Dendritic cell treated with granulocyte-macrophage colony-stimulating factor and Interleukin-4, amounts not matched to agents 40 ng/mL and 50 ng/mL, for 4 days (primary cell): ENCODE results near the gene SYNGR1.
A peak's percentile ranks its signal among the peaks of the same experiment; 100 is the strongest.
"Not testable (repeated sequence)": the region's sequence is repeated elsewhere in the genome, so short reads cannot be mapped to it uniquely, and the experiment has no call there.

Experiments used
- H3K27ac Mint-ChIP-seq: one replicate; pipeline ENCODE4 v1.8.0; 2022; ENCODE audit warnings: mild to moderate bottlenecking, mixed read lengths
- H3K27me3 Mint-ChIP-seq: one replicate; pipeline ENCODE4 v1.8.0; 2022; ENCODE audit warnings: mild to moderate bottlenecking, mixed read lengths
- H3K36me3 Mint-ChIP-seq: one replicate; pipeline ENCODE4 v1.8.0; 2022; ENCODE audit warnings: low read depth, mixed read lengths
- H3K4me1 Mint-ChIP-seq: one replicate; pipeline ENCODE4 v1.8.0; 2022; ENCODE audit warnings: low read depth, mixed read lengths
- H3K4me3 Mint-ChIP-seq: one replicate; pipeline ENCODE4 v1.8.0; 2022; ENCODE audit warnings: mild to moderate bottlenecking, moderate library complexity, mixed read lengths
- H3K9me3 Mint-ChIP-seq: one replicate; pipeline ENCODE4 v1.8.0; 2022; ENCODE audit warnings: mixed read lengths
- intact Hi-C: fragments of 100-400 bp; cut with micrococcal nuclease; formaldehyde crosslinking; loops from one replicate; pipeline ENCODE4 v1.15.0; 2022

The SYNGR1 gene

DNA sequence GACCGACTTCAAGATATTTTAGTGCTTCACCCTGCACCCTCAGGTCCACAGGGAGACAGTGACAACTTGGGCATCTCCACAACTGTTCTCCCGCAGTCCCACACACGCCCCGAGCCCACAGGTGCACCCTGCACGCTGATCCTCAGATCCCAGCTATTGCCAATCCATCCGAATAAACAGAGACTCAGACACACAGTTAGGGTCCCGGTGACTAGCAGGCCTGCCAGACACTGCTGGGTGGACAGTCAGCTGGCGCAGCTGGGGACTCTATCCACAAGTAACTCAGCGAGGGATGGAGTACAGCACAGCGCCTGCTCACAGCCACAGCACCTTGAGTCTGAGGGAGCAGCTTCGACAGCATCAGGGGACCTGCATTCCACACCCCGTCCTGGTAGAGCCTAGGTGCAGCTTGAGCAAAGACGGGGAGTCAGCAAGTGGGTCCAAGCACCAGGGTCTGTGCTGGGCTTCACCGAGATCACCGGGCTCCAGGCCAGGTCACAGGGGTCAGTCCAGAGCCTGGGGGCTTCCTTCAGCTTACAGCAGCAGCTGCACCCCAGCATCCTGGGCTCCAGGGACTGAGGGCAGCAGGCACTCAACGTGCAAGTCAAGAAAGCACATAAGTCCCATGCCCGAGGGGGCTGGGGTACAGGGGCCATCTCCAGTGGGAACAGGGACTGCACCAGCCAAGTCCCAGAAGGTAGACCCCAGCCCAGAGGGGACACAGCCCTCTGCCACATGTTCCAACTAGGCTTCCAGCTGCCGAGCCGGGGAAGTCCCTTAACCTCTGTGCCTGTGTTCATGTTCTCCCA, 38.0 kb upstream of the SYNGR1 start:
- no peak overlapping the region for H3K4me3 Mint-ChIP-seq
- H3K9me3 Mint-ChIP-seq: no peaks in the 10 kb centered on the region
- H3K27me3 Mint-ChIP-seq: no peaks in the 10 kb centered on the region
- peaks cover 80% of the 10 kb centered on the region for H3K4me1 Mint-ChIP-seq
- peaks cover 60% of the 10 kb centered on the region for H3K36me3 Mint-ChIP-seq
- intact Hi-C loops: loop anchor here (1.0 to 10.0 kb wide), 2 partner anchors 141 to 213 kb away; partner anchors contain the start of gene ATF4
- peak overlapping the region; percentile 11 for H3K27ac Mint-ChIP-seq

DNA sequence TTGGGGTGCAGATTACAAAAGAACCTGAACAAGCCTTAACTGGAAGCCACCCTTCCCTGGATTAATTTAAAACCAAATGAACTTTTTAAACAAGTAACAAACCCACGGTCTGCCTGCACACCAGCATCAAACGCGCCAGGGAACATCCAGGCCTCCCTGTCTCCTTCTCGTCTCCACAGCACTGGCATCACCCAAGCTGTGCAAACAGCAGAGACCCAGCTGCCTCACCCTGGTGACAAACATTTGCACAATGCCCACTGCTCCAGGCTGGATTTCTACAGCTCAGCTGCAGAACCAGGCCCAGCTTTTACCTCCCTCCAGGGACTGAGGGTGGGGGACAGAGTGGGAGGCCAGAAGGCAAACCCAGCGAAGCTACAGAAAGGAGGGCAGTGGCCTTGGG, 37.4 kb upstream of the SYNGR1 start:
- H3K4me1 Mint-ChIP-seq: peaks cover 80% of the 10 kb centered on the region
- H3K4me3 Mint-ChIP-seq: no peak overlapping the region
- H3K27me3 Mint-ChIP-seq: no peaks in the 10 kb centered on the region
- no peaks in the 10 kb centered on the region for H3K9me3 Mint-ChIP-seq
- H3K36me3 Mint-ChIP-seq: peaks cover 66% of the 10 kb centered on the region
- intact Hi-C loops: loop anchor here (10.0 kb wide), 1 partner anchor 212 kb away; the partner anchor contains the start of gene ATF4
- no peak overlapping the region for H3K27ac Mint-ChIP-seq

DNA sequence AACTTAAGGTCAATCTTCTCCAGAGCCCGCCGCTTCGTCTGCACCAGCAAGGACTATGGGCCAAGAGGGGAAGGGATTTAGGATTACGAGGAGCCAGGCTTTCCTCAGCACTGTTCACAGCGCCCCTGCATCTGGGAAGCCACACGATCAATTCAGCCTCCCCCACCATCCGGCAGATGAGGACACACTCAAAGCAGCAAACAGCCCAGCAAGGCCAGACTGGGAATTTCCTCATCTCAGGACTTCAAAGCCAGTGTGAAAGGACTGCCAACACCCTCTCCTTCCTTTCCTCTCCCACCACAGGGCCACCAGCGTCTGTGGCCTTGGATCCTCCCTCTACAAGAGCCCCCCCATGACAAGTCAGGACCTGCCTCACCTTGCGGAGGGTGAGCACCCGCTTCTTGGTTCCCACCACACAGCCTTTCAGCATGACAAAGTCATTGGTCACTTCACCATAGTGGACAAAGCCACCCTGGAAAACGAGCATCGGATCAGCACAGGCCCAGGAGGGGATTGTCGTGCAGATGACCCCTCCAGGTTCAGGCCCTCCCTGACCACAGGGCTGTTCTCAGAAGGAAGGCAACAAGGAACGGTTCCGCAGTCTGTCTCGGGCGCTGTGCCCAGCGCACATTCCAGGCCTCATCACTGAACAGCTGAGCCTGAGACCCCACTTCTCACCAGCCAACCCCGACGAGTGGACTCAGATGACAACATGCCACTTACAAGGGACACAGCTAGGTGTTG, 36.4 kb upstream of the SYNGR1 start:
- intact Hi-C loops: loop anchor here (10.0 kb wide), 1 partner anchor 211 kb away; the partner anchor contains the start of gene ATF4
- no peaks in the 10 kb centered on the region for H3K27me3 Mint-ChIP-seq
- peaks cover 85% of the 10 kb centered on the region for H3K4me1 Mint-ChIP-seq
- peaks cover 76% of the 10 kb centered on the region for H3K36me3 Mint-ChIP-seq
- H3K9me3 Mint-ChIP-seq: no peaks in the 10 kb centered on the region
- H3K4me3 Mint-ChIP-seq: no peak overlapping the region
- H3K27ac Mint-ChIP-seq: no peak overlapping the region

DNA sequence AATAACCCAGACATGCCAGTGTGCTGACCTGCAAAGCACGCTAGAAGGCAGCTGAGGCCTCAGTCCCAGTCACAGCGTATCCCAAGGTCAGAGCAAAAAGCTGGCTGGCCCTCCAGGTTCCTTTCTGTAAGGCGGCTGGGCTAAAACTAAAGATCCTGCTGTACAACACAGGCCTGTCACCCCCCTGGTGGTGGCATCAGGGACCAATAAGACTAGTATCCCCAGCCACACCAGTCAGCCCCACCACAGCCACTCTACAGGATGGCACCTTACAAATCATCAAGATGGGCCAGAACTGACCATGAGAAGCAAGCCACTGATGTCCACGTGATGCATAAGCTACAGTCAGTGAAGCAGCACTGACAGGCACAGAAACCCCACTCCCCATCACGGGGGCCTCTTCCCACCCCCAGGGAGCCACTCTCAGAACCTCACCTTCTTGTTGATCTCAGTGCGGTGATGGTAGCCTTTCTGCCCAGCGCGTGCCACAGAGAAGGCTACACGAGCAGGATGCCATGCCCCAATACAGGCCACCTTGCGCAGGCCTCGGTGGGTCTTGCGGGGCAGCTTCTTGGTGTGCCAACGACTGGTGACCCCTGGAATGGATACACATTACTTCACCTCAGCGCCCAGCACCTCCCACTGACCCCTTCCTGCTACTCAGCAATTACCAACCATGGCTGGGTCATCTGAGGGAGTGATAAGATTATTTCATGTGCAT, 35.4 kb upstream of the SYNGR1 start:
- Mint-ChIP-seq H3K4me3 (no peak overlapping the region), H3K9me3 (no peaks in the 10 kb centered on the region), H3K36me3 (peaks cover 86% of the 10 kb centered on the region), H3K4me1 (peaks cover 80% of the 10 kb centered on the region), H3K27me3 (no peaks in the 10 kb centered on the region), H3K27ac (no peak overlapping the region)
- intact Hi-C loops: loop anchor here (10.0 kb wide), 1 partner anchor 210 kb away; the partner anchor contains the start of gene ATF4

DNA sequence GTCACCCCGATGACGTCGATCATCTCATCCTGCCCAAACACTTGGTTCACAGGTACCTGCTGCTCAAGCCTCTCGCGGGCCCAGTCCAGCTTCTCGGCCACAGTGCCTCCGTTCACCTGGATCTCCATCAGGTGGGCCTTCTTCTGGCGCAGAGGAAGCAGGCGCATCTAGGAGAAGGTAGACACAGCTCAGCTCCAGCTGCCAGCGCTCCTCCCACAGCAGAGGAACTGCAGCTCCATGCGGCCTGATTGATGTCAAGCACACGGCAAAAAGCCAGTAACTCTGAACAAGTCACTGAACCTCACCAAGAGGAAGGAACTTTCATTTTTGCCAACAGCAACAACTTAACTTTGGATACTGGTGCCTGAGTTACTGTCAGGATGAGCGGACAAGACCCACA, 34.4 kb upstream of the SYNGR1 start:
- Mint-ChIP-seq H3K27ac (no peak overlapping the region), H3K9me3 (no peaks in the 10 kb centered on the region), H3K27me3 (no peaks in the 10 kb centered on the region), H3K36me3 (peaks cover 96% of the 10 kb centered on the region), H3K4me3 (no peak overlapping the region), H3K4me1 (peaks cover 76% of the 10 kb centered on the region)
- intact Hi-C loops: loop anchor here (10.0 kb wide), 1 partner anchor 209 kb away; the partner anchor contains the start of gene ATF4

DNA sequence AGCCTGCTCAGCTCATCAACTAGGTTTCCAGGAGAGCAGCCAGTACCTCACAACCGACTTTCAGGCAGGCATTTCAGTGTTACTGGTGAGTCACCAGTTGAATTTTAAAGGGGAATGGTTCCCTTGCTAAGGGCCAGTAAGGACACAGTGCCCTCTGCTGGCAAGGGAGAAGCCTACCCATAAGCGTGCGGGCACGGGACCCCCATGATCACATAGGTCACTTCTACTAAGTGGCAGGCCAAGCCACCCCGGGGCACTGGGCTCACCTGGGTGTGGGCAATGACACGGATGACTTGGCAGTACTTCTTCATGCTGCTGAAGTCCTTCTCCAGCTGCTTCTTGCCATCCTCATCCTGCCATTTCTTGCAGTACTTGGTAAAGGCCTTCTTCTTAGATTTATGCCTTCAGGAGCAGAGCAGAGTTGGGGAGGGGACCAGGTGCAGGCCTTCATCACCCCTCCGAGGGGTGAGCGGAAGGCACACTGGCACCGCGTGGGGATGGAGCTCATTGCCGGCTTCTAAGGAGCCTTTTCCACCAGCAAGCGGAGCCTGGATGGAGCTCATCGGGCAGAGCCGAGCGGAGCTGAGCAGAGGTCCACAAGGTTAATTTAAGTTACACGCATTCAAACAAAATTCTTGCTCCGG, 33.2 kb upstream of the SYNGR1 start:
- Mint-ChIP-seq H3K36me3 (peaks cover 88% of the 10 kb centered on the region), H3K27ac (peak overlapping the region; percentile 11), H3K27me3 (no peaks in the 10 kb centered on the region), H3K4me1 (peaks cover 70% of the 10 kb centered on the region), H3K4me3 (peak overlapping the region; percentile 53), H3K9me3 (no peaks in the 10 kb centered on the region)
- intact Hi-C loops: loop anchor here (1.0 to 10.0 kb wide), 2 partner anchors 145 to 208 kb away; partner anchors contain the start of gene ATF4

DNA sequence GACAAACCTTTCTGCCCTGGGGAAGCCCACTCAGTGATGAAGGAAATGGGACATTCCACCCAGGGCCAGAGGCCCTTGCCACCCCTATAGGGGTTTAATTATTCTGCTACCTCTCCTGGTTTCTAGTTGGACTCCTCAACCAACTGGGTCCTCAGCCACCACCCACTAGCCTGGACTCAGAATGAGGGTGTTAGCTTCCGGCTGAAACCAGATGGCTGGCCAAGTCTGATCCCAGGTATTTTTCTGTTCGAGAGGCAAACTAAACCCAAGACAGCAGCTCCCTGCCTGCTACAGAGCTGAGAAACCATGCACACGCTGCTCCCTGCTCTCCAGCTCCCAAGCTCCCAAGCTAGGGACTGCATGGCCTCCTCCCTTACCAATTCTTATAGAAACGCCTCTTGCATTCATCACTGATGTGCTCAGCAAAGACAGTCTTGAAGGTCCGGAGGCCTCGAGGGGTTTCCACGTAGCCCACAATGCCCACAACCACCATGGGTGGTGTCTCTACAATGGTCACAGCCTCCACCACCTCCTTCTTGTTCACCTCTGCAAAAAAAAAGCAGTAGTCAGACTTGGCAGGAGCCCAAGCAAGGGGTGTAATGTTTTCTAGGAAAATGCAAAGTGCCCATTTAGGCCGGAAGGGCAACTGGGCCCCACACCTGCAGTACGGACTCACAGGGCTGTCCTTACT, 32.6 kb upstream of the SYNGR1 start:
- Mint-ChIP-seq H3K9me3 (no peaks in the 10 kb centered on the region), H3K36me3 (peaks cover 82% of the 10 kb centered on the region), H3K4me1 (peaks cover 67% of the 10 kb centered on the region), H3K4me3 (peak overlapping the region; percentile 56), H3K27me3 (no peaks in the 10 kb centered on the region), H3K27ac (peak overlapping the region; percentile 11)
- intact Hi-C loops: loop anchor here (10.0 kb wide), 1 partner anchor 208 kb away; the partner anchor contains the start of gene ATF4

DNA sequence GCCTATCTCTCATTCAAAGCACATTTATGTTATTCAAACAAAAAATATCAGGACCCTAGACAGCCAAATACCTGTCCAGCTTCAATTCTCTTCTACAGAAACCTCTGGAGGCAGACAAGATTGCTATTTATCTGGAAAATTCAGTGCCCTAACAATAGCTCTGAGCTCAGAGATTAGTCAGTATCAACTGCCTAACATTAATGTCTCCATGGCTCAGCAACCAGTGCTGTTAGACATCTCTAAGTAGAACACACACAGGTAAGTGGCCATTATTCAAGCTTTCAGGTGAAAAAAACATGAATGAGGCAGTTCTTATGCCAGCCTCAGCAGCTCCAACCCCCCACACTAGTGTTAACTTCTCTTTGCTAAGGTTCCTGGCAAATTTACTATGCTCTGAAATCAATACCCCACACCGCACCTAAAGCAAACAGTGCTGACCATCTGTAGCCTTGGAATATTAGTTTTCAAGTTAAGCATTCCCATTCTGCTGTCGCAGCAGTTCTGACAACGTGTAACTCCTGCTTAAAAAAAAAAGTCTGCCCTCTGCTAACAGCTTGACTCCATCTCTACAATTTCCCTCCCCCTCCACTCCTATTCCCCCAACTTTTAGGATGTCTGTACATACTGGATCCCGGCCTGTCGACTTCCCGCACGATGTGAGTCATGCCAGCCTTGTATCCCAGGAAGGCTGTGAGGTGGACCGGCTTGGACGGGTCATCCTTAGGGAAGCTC, 31.9 kb upstream of the SYNGR1 start:
- Mint-ChIP-seq H3K27ac (peak overlapping the region; percentile 100), H3K9me3 (no peaks in the 10 kb centered on the region), H3K36me3 (peaks cover 75% of the 10 kb centered on the region), H3K27me3 (no peaks in the 10 kb centered on the region), H3K4me1 (peaks cover 67% of the 10 kb centered on the region), H3K4me3 (peak overlapping the region; percentile 99)
- intact Hi-C loops: loop anchor here (10.0 kb wide), 1 partner anchor 207 kb away; the partner anchor contains the start of gene ATF4

DNA sequence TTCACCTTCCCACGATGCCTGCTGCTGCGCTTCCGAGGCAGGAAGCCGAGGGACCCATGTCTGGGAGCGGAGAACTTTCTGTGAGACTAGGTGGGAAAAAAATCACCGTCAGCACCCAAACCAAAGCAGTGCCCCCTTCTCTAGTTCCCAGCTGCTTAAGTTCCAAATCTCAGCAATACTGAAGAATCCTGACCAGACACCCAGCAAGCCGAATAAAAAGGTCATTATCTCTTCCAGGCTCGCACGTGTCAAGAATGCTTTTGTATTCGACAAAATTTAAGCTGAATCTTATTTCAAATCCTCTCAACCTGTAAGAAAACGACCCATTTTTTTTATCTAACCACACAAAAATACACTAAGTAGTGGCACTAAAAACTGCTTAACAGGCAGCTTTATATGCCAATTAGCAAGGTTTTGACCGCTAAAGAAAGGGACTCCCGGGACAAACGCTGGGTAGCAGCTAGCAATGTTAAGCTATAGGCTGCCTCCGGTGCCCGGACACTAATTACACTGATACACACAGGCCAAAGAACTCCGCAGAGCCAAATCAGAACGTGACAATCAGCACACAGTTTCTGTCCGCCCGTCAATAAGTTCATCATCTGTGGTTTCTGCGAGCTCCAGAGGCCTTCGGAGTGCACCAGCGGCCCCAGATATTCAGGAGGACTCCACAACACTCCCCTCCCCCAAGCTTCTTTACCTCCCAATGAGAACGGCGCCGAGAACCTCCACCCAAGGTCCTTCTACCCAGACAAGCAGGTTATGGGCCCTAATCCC, 31.1 kb upstream of the SYNGR1 start:
- intact Hi-C loops: loop anchor here (10.0 kb wide), 1 partner anchor 206 kb away; the partner anchor contains the start of gene ATF4
- H3K36me3 Mint-ChIP-seq: peaks cover 67% of the 10 kb centered on the region

DNA sequence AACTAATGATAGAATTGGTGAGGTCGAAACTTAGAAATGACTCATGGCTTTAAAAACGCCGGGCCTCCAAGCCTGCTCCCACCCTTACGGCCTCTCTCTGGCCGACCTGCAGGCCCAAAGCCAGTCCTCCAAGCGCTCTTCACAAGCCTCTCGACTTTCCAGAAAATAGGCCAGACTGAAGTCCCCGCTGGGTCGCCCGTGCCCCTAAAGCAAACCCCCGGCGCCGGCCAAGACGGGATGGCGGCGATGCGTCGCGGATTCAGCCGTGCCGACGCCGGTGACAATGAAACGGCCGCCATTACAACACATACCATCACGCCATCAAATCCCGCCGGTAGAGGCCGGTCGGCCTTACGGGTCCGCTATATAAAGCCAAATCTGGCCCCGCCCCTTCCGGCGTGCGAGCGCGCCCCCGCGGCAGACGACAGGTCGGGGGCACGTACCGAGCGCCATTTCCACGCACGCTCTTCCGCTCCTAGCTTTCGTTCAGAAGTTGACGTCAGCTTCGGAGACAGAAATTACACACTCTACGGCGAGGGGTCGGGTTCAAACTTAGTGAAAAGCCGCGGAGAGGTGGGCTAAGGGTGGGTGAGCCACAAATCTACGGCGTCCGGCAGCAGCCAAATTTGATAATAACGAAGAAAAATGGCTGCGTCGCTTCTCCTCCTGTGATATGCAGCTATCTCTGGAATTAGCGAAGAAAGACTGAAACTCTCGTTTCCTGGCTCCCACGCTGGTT, 30.3 kb upstream of the SYNGR1 start, which contains the start of gene RPL3:
Gene RPL3, minus strand, starts transcription at position 340 of the 739 bp plus-strand sequence. Its CDS starts 26 bp downstream, at position 314.
- Mint-ChIP-seq H3K27ac (peak within 1 kb of the TSS; percentile 100), H3K9me3 (no peaks in the 10 kb centered on the region), H3K27me3 (no peaks in the 10 kb centered on the region), H3K4me3 (peak within 1 kb of the TSS; percentile 99), H3K36me3 (peaks cover 59% of the 10 kb centered on the region), H3K4me1 (peaks cover 53% of the 10 kb centered on the region)
- intact Hi-C loops: loop anchor here (10.0 kb wide), 1 partner anchor 205 kb away; the partner anchor contains the start of gene ATF4

More for the DNA sequence above, 31.1 kb upstream of the SYNGR1 start:
- Mint-ChIP-seq H3K4me3 (peak overlapping the region; percentile 99), H3K27me3 (no peaks in the 10 kb centered on the region), H3K27ac (peak overlapping the region; percentile 100), H3K9me3 (no peaks in the 10 kb centered on the region), H3K4me1 (peaks cover 59% of the 10 kb centered on the region)

DNA sequence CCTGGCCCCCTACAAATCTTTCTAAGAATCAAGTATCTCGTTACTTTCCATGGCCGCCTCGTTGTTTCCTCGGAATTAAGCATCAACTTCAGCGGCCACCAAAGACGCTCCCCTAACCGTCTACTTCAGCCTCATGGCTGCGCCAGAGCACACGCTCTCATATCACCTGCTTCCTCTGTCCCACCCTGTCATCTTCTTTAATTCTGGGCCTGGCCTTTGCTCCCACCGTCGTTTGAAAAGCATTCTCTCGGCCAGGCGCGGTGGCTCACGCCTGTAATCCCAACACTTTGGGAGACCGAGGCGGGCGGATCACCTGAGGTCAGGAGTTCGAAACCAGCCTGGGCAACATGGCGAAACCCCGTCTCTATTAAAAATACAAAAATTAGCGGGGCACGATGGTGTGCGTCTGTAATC, 29.2 kb upstream of the SYNGR1 start:
- H3K27me3 Mint-ChIP-seq: not testable (repeated sequence)

More for the DNA sequence above, 29.2 kb upstream of the SYNGR1 start:
- H3K36me3 Mint-ChIP-seq: peaks cover 48% of the 10 kb centered on the region
- peaks cover 51% of the 10 kb centered on the region for H3K4me1 Mint-ChIP-seq
- peak overlapping the region; percentile 99 for H3K4me3 Mint-ChIP-seq
- peak overlapping the region; percentile 100 for H3K27ac Mint-ChIP-seq
- H3K9me3 Mint-ChIP-seq, intact Hi-C loops: not testable (repeated sequence)
